Activated T-cell treated with anti-CD3 and anti-CD28 coated beads, Interleukin-2, amount 50 U/mL, for 24 hours (primary cell): ENCODE measurements around the gene FGGY.
"Not testable (repeated sequence)": the region's sequence is repeated elsewhere in the genome, so short reads cannot be mapped to it uniquely, and the experiment has no call there.

Source experiments
- DNase-seq: peaks from one replicate; pipeline ENCODE4 v3.0.0-alpha.2; 2020
- H3K27ac Mint-ChIP-seq: 2 replicates; pipeline ENCODE4 v1.8.0; 2020; ENCODE audit warnings: mild to moderate bottlenecking, mixed read lengths
- H3K27me3 Mint-ChIP-seq: 2 replicates; pipeline ENCODE4 v1.8.0; 2020; ENCODE audit warnings: mixed read lengths
- H3K36me3 Mint-ChIP-seq: 2 replicates; pipeline ENCODE4 v1.8.0; 2020; ENCODE audit warnings: low read depth, mixed read lengths
- H3K4me1 Mint-ChIP-seq: 2 replicates; pipeline ENCODE4 v1.8.0; 2020; ENCODE audit warnings: low read depth, mixed read lengths
- H3K4me3 Mint-ChIP-seq: 2 replicates; pipeline ENCODE4 v1.8.0; 2020; ENCODE audit warnings: mild to moderate bottlenecking, moderate library complexity, mixed read lengths
- H3K9me3 Mint-ChIP-seq: 2 replicates; pipeline ENCODE4 v1.8.0; 2020; ENCODE audit warnings: mixed read lengths

FGGY gene

DNA sequence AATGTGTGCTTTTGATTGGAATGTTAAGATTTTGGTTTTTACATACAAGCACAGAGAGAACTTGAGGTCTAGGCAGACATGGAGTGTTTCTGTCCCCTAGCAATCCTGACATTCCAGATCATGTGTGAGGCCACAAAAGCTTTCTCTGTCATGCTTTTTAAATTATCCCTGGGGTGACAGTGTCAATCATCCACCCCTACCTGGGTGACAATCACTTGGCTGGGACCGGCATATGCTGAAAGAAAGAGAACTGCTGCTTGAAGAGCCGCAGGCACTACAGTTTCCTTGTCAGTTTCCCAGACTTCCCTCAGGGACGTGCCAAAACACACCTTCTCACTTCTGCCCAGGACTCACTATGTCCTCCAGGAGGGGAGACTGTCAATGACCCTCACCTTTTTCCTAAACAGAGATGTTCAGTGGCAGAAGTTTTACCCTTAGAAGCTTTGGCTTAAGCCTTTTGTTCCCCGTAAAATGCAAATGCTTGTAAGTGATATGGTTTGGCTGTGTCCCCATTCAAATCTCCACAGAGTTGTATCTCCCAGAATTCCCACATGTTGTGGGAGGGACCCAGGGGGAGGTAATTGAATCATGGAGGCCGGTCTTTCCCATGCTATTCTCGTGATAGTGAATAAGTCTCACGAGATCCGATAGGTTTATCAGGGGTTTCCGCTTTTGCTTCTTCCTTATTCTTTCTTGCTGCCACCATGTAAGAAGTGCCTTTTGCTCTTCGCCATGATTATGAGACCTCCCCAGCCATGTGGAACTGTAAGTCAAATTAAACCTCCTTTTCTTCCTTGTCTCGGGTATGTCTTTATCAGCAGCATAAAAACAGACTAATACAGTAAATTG lies 217.4 kb downstream of the FGGY start:
- no peaks in the 10 kb centered on the region for H3K27me3 Mint-ChIP-seq
- no peak overlapping the region for H3K4me3 Mint-ChIP-seq
- no peaks in the 10 kb centered on the region for H3K9me3 Mint-ChIP-seq
- no peaks in the 10 kb centered on the region for H3K4me1 Mint-ChIP-seq
- no peaks in the 10 kb centered on the region for H3K36me3 Mint-ChIP-seq
- H3K27ac Mint-ChIP-seq: no peak overlapping the region
- no peak for DNase-seq

GRCh38 chr1:59516881-59517280 lies 220.0 kb downstream of the FGGY start:
- Mint-ChIP-seq H3K4me3 (no peak overlapping the region), H3K4me1 (no peaks in the 10 kb centered on the region), H3K36me3 (no peaks in the 10 kb centered on the region), H3K9me3 (no peaks in the 10 kb centered on the region), H3K27me3 (no peaks in the 10 kb centered on the region), H3K27ac (no peak overlapping the region)
- DNase-seq: no peak

DNA sequence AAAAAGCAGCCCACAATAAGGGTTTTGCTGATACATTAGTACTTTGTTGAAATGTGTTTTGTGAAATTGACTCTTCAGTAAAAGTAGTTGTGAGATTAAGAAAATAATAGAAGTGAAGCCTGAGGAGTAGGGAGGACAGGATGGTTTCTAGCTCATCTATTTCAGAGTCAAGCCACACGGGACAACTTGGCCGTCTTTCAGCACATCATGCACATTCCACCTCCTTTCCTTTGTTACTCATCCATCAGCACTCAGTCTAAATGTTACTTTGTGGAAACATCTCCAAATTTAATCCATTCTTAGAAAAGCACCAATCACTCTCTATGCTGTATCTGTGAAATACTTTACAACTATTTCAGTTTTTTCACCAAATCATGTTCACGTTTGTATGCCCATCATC lies 223.3 kb downstream of the FGGY start:
- no peaks in the 10 kb centered on the region for H3K9me3 Mint-ChIP-seq
- DNase-seq: no peak
- H3K36me3 Mint-ChIP-seq: no peaks in the 10 kb centered on the region
- no peaks in the 10 kb centered on the region for H3K27me3 Mint-ChIP-seq
- H3K4me3 Mint-ChIP-seq: no peak overlapping the region
- H3K27ac Mint-ChIP-seq: no peak overlapping the region
- H3K4me1 Mint-ChIP-seq: no peaks in the 10 kb centered on the region

GRCh38 chr1:59520827-59521418 lies 224.0 kb downstream of the FGGY start:
- H3K27me3 Mint-ChIP-seq: no peaks in the 10 kb centered on the region
- no peak for DNase-seq

DNA sequence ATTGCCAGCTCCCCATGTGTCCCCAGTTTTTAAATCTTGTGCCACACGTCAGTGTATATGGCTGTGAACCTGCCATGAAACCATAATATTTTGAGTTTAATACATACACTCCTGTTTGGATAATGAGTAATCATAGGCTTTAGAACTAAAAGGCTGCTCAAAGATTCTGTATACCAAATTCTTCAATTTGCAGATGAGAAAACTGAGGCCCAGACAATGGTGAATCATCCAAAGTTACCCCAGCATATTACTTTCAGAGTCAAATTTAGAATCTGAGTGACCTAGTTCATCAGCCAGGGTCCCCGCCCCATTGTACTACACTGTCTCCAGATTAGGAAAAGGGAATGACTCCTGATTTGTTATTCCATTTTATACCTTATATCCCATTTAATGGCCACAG lies 224.6 kb downstream of the FGGY start:
- no peak for DNase-seq
- Mint-ChIP-seq H3K27ac (no peak overlapping the region), H3K4me3 (no peak overlapping the region), H3K27me3 (no peaks in the 10 kb centered on the region), H3K9me3 (no peaks in the 10 kb centered on the region), H3K4me1 (no peaks in the 10 kb centered on the region), H3K36me3 (no peaks in the 10 kb centered on the region)

More at GRCh38 chr1:59520827-59521418, 224.0 kb downstream of the FGGY start:
- no peaks in the 10 kb centered on the region for H3K9me3 Mint-ChIP-seq
- no peak overlapping the region for H3K4me3 Mint-ChIP-seq
- H3K27ac Mint-ChIP-seq: no peak overlapping the region
- no peaks in the 10 kb centered on the region for H3K4me1 Mint-ChIP-seq
- H3K36me3 Mint-ChIP-seq: no peaks in the 10 kb centered on the region

DNA sequence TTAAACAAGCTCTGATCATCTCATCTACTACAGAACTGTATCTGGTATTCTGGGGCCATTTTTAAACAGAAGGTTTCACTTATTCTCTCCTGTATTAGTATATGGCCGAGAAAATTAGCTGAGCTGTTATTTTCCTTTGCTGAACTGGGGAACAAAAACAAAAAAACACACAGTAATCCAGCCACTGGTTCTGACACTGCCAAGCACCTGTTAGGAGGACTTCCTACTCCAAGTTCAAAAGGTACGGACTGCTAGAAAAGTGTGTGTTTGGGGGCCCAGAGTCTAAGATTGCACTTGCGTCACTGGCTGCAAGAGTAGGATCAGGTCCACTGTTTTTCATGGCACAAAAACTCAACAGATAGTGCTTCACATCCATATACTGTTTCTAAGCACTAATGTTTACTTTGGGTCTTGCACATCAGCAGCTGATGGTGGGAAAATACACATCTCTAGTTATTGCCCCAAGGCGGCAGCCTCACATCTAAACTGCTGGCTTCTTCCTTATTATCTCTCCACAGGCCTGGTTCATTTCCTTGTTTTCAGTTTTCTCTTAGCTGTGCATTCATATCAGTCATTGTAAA lies 226.1 kb downstream of the FGGY start:
- no peak for DNase-seq
- no peak overlapping the region for H3K4me3 Mint-ChIP-seq
- no peaks in the 10 kb centered on the region for H3K4me1 Mint-ChIP-seq
- H3K36me3 Mint-ChIP-seq: no peaks in the 10 kb centered on the region
- no peak overlapping the region for H3K27ac Mint-ChIP-seq
- H3K27me3 Mint-ChIP-seq: no peaks in the 10 kb centered on the region
- H3K9me3 Mint-ChIP-seq: no peaks in the 10 kb centered on the region

DNA sequence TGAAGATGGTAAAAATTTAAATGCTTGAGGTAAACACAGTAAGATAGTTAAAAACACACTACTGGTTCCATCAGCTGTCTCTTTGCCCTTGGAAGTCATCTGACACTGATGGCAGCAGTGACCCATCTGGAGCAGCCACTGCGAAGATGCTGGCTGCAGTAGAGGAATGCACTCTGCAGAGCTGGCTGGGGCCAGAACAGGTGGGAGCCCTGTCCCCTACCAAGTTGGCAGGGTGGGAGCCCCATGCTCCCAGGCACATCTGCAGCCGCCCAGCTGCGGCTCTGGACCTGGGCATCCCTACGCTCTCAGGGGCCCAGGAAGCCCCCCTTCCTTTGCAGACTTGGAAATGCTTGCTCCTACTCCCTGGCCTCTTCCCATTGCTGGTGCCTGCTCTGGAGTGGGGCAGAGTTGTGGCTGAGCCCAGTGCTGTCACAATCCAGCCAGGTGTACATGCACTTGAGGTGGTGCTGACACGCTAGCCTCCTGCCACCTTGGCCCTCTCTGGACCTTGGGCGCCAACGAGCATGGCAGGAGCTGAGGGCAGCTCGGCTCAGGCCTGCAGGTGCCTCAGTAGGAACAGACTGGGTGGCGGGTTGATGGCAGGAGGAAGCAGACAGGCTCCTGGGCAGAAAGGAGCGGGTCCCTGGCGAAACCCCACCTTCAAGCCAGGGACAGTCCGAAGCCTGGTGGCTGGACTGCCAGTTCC lies 227.0 kb downstream of the FGGY start:
- Mint-ChIP-seq H3K4me3 (no peak overlapping the region), H3K9me3 (no peaks in the 10 kb centered on the region), H3K27me3 (no peaks in the 10 kb centered on the region), H3K36me3 (no peaks in the 10 kb centered on the region), H3K4me1 (no peaks in the 10 kb centered on the region), H3K27ac (no peak overlapping the region)
- no peak for DNase-seq

DNA sequence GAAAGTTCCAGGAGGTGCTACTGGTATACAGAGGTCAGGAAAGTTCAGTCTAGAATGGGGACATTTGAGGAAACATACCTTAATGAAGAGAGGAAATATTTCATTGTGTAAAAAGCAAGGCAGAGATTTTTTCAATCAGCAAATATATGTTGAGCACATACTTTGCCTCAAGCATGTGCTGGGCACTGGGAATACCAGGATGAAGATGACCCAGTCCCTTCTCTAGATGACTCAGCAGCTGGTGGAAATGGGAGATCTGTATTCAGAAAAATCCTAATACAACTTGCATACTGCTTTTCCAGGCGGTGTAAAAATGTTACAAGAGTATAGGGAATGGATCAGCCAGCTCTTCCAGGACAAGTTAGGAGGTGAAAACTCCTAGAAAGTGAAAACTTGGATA lies 229.3 kb downstream of the FGGY start:
- Mint-ChIP-seq H3K27ac (no peak overlapping the region), H3K4me1 (no peaks in the 10 kb centered on the region), H3K4me3 (no peak overlapping the region), H3K36me3 (no peaks in the 10 kb centered on the region), H3K27me3 (no peaks in the 10 kb centered on the region), H3K9me3 (no peaks in the 10 kb centered on the region)
- DNase-seq: no peak

DNA sequence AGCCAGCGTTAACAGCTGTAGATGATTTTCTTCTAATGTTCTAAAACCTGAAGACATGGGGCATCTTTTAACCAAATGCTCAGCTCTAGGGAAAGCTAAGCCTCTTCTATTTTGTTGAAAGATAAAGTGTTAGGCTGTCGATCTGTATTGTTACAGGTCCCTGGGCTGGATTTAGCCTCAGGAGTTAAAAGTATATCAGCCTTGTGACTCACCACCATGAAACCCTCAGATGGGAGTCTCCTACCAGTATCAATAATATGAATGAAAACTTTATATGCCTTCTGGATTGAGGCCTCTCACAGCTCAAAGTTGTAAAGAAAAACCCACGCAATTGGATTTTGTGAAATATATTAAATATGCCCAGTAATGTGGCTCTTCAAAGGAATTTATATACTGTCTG lies 231.6 kb downstream of the FGGY start:
- H3K4me1 Mint-ChIP-seq: no peaks in the 10 kb centered on the region
- no peaks in the 10 kb centered on the region for H3K27me3 Mint-ChIP-seq
- no peaks in the 10 kb centered on the region for H3K36me3 Mint-ChIP-seq
- H3K4me3 Mint-ChIP-seq: no peak overlapping the region
- DNase-seq: no peak
- H3K9me3 Mint-ChIP-seq: peaks cover 2% of the 10 kb centered on the region
- H3K27ac Mint-ChIP-seq: no peak overlapping the region

DNA sequence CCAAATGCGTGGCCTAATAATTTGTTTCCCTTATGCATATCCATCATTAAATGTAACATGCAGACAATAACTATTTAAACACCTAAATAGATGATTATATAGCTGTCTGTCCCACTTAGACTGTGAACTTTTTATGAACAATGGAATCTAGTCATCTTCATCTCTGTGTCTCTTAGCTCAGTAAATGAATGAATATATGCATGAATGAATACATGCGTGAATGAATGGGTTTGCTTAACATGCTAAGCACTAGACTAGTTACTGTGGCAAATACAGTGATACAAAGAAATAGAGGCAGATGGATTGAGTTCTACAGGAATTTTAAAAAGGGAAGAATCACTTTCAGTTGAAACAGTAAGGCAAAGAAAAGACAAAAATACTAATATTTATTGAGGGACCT lies 232.0 kb downstream of the FGGY start:
- Mint-ChIP-seq H3K27ac (no peak overlapping the region), H3K9me3 (peaks cover 2% of the 10 kb centered on the region), H3K27me3 (no peaks in the 10 kb centered on the region), H3K36me3 (no peaks in the 10 kb centered on the region), H3K4me3 (no peak overlapping the region), H3K4me1 (no peaks in the 10 kb centered on the region)
- DNase-seq: no peak

DNA sequence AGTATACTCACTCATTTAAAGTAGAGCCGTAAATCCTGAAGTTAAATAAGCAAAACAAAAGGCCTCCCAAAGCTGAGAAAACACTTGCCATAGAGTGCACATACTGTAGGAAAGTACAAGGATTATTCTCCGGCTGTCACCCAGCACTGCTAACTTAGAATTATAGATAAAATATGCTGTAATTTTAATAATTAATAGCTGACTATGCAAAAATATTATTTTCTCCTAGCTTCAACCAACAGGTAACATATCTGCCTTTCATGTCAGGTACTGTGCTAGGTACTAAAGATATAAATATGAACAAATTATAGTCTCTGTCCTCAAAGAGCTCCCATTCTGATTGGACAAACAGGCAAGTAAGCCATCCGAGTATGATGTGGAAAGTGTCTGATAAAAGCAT lies 233.2 kb downstream of the FGGY start:
- Mint-ChIP-seq H3K9me3 (peaks cover 2% of the 10 kb centered on the region), H3K27ac (no peak overlapping the region), H3K36me3 (no peaks in the 10 kb centered on the region), H3K27me3 (no peaks in the 10 kb centered on the region), H3K4me3 (no peak overlapping the region), H3K4me1 (no peaks in the 10 kb centered on the region)
- DNase-seq: no peak

GRCh38 chr1:59532102-59532501 lies 235.2 kb downstream of the FGGY start:
- H3K27me3 Mint-ChIP-seq: no peaks in the 10 kb centered on the region
- peaks cover 2% of the 10 kb centered on the region for H3K9me3 Mint-ChIP-seq
- H3K36me3 Mint-ChIP-seq: no peaks in the 10 kb centered on the region
- DNase-seq: no peak
- no peaks in the 10 kb centered on the region for H3K4me1 Mint-ChIP-seq
- H3K4me3 Mint-ChIP-seq: no peak overlapping the region
- H3K27ac Mint-ChIP-seq: no peak overlapping the region

DNA sequence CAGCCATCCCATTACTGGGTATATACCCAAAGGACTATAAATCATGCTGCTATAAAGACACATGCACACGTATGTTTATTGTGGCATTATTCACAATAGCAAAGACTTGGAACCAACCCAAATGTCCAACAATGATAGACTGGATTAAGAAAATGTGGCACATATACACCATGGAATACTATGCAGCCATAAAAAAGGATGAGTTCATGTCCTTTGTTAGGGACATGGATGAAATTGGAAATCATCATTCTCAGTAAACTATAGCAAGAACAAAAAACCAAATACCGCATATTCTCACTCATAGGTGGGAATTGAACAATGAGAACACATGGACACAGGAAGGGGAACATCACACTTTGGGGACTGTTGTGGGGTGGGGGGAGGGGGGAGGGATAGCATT lies 241.6 kb downstream of the FGGY start:
- not testable (repeated sequence) for H3K4me3 Mint-ChIP-seq, H3K4me1 Mint-ChIP-seq, DNase-seq, H3K27me3 Mint-ChIP-seq, H3K27ac Mint-ChIP-seq, H3K9me3 Mint-ChIP-seq, H3K36me3 Mint-ChIP-seq

DNA sequence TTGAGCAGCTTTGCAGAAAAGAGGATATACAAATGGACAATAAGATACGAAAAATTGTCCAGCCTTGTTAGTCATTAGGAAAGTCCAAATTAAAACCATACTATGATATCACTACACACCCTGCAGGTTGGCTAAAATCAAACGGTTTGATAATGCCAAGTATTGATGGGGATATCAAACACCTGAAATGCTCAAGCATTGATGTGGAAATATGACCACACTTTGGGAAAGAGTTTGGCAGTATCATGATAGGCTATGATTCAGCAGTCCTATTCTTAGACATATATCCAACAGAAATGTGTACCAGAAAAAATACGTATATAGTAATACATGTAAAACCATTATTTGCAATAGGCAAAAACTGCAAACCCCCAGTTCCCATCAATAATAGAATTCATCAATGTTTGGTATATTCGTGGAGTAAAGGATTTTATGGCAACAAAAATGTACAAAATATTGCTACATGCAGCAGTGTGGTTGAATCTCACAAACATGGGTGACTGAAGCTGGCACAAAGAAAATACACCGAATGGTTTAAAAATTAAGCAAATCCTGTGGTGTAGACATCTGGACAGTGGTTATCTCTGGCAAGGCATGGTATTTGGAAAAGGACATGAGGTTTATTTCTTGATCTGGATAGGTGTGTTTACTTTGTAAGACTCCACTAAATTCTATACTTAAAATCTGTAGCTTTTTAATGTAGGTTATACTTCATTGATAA lies 243.2 kb downstream of the FGGY start:
- H3K27me3 Mint-ChIP-seq: no peaks in the 10 kb centered on the region
- no peaks in the 10 kb centered on the region for H3K9me3 Mint-ChIP-seq
- no peaks in the 10 kb centered on the region for H3K36me3 Mint-ChIP-seq
- H3K27ac Mint-ChIP-seq: no peak overlapping the region
- no peak for DNase-seq
- H3K4me3 Mint-ChIP-seq: no peak overlapping the region
- peaks cover 4% of the 10 kb centered on the region for H3K4me1 Mint-ChIP-seq
